HepG2 (cell line): ENCODE results near the gene CKM. TPM values are rescaled to one million over a fixed set of nuclear protein-coding genes. Genes with fewer than 3 reads are reported as not detected.
A peak's percentile ranks its signal among the peaks of the same experiment; 100 is the strongest.

Experiments
- ARNT ChIP-seq: fragments of 450-650 bp; IDR thresholded peaks from 2 replicates; pipeline ENCODE4 v1.6.1; 2017
- E2F5 ChIP-seq: sonication (generic); formaldehyde crosslinking; conservative IDR thresholded peaks from 2 replicates; pipeline ENCODE4 v1.4.0; 2020; ENCODE audit warnings: missing genetic modification reagents
- ETV5 ChIP-seq: IDR thresholded peaks from 2 replicates; pipeline ENCODE4 v1.6.1; 2018; ENCODE audit warnings: missing biosample characterization, missing genetic modification reagents, inconsistent platforms, borderline replicate concordance
- FOXC1 ChIP-seq: sonication (generic); formaldehyde crosslinking; IDR thresholded peaks from 2 replicates; pipeline ENCODE4 v1.8.0; 2022; ENCODE audit warnings: mild to moderate bottlenecking, missing genetic modification reagents, borderline replicate concordance
- GATA4 ChIP-seq: sonication (generic); IDR thresholded peaks from 2 replicates; pipeline ENCODE4 v1.6.1; 2016; ENCODE audit warnings: antibody characterized with exemption, low read depth, borderline replicate concordance
- HDAC1 ChIP-seq: sonication (generic); formaldehyde crosslinking; IDR thresholded peaks from 2 replicates; pipeline ENCODE4 v1.5.1; 2020; ENCODE audit warnings: mild to moderate bottlenecking, missing genetic modification reagents
- IRF9 ChIP-seq: sonication (generic); formaldehyde crosslinking; IDR thresholded peaks from 2 replicates; pipeline ENCODE4 v1.8.0; 2022; ENCODE audit warnings: missing genetic modification reagents, mild to moderate bottlenecking, borderline replicate concordance
- NBN ChIP-seq: fragments of 450-650 bp; conservative IDR thresholded peaks from 2 replicates; pipeline ENCODE4 v1.6.1; 2017
- RCOR2 ChIP-seq: IDR thresholded peaks from 2 replicates; pipeline ENCODE4 v1.6.1; 2016; ENCODE audit warnings: missing biosample characterization, missing genetic modification reagents
- SETDB1 ChIP-seq: sonication (generic); formaldehyde crosslinking; IDR thresholded peaks from 2 replicates; pipeline ENCODE4 v1.5.1; 2020; ENCODE audit warnings: missing genetic modification reagents, mild to moderate bottlenecking, borderline replicate concordance
- SOX6 ChIP-seq, 2 experiments: fragments of 450-650 bp in 1 of 2; sonication (generic) in 1 of 2; formaldehyde crosslinking in 1 of 2; IDR thresholded peaks; 2 replicates each; pipeline versions ENCODE4 v1.4.0 to v1.6.1; 2017 to 2020; ENCODE audit warnings: antibody characterized with exemption in 1 of 2, mild to moderate bottlenecking in 1 of 2, missing genetic modification reagents in 1 of 2
- SP4 ChIP-seq: sonication (generic); formaldehyde crosslinking; IDR thresholded peaks from 2 replicates; pipeline ENCODE4 v1.8.1; 2023; ENCODE audit warnings: mild to moderate bottlenecking, missing genetic modification reagents
- SP5 ChIP-seq: IDR thresholded peaks from 2 replicates; pipeline ENCODE4 v1.6.1; 2016; ENCODE audit warnings: low read depth, borderline replicate concordance
- SPEN ChIP-seq: sonication (generic); formaldehyde crosslinking; IDR thresholded peaks from 2 replicates; pipeline ENCODE4 v1.5.1; 2020; ENCODE audit warnings: low read depth, mild to moderate bottlenecking, missing genetic modification reagents
- THAP7 ChIP-seq: sonication (generic); formaldehyde crosslinking; IDR thresholded peaks from 2 replicates; pipeline ENCODE4 v1.8.1; 2023; ENCODE audit warnings: mild to moderate bottlenecking, missing genetic modification reagents
- ZNF138 ChIP-seq: sonication (generic); formaldehyde crosslinking; IDR thresholded peaks from 2 replicates; pipeline ENCODE4 v1.5.0; 2020; ENCODE audit warnings: mild to moderate bottlenecking, low read depth, missing genetic modification reagents
- ZNF251 ChIP-seq: sonication (generic); formaldehyde crosslinking; IDR thresholded peaks from 2 replicates; pipeline ENCODE4 v1.9.0; 2021; ENCODE audit warnings: mild to moderate bottlenecking, missing genetic modification reagents
- ZNF331 ChIP-seq: sonication (generic); formaldehyde crosslinking; IDR thresholded peaks from 2 replicates; pipeline ENCODE4 v1.4.0; 2020; ENCODE audit warnings: missing genetic modification reagents
- ZNF430 ChIP-seq: sonication (generic); formaldehyde crosslinking; IDR thresholded peaks from 2 replicates; pipeline ENCODE4 v1.9.0; 2021; ENCODE audit warnings: mild to moderate bottlenecking, missing genetic modification reagents
- ZNF446 ChIP-seq: sonication (generic); formaldehyde crosslinking; IDR thresholded peaks from 2 replicates; pipeline ENCODE4 v1.5.0; 2020; ENCODE audit warnings: mild to moderate bottlenecking, missing genetic modification reagents
- ZSCAN25 ChIP-seq: sonication (generic); formaldehyde crosslinking; IDR thresholded peaks from 2 replicates; pipeline ENCODE4 v1.8.0; 2022; ENCODE audit warnings: mild to moderate bottlenecking, missing genetic modification reagents
- polyA plus RNA-seq, 8 experiments: library from polyadenylated mRNA; depleted of rRNA in 3 of 8; stranded (reverse) in 7 of 8; unstranded in 1 of 8; fragments of >200 nt; fragmentation: Illumina TruSeq in 4 of 8; extraction: Trizol in 4 of 8; gene quantifications; 2 replicates each; pipeline versions ENCODE4 v1.2.1 to v1.2.3, GENCODE V29; 2011 to 2016; ENCODE audit warnings: low read depth in 4 of 8, missing spikeins in 1 of 8, mixed read lengths in 1 of 8; ENCODE audit not compliant: insufficient read depth in 1 of 8
- total RNA-seq, 5 experiments: library from RNA; depleted of rRNA; stranded (reverse); fragments of >200 nt; fragmentation: Illumina TruSeq; extraction: Trizol; gene quantifications; 2 replicates each; pipeline ENCODE4 v1.2.3, GENCODE V29; 2016; ENCODE audit warnings: low read depth in 1 of 5
- TF ChIP-seq, protein P1 (sequence below): sonication (generic); formaldehyde crosslinking; IDR thresholded peaks from 2 replicates; pipeline ENCODE4 v1.4.0; 2020; ENCODE audit warnings: mild to moderate bottlenecking, missing genetic modification reagents
- TF ChIP-seq, protein P2 (sequence below): sonication (generic); formaldehyde crosslinking; IDR thresholded peaks from 2 replicates; pipeline ENCODE4 v1.5.1; 2020; ENCODE audit warnings: mild to moderate bottlenecking, missing genetic modification reagents, moderate library complexity
- TF ChIP-seq, protein P3 (sequence below): sonication (generic); formaldehyde crosslinking; IDR thresholded peaks from 2 replicates; pipeline ENCODE4 v1.8.0; 2022; ENCODE audit warnings: missing genetic modification reagents, low read depth, mild to moderate bottlenecking, borderline replicate concordance

Gene CKM
- total and polyA plus RNA-seq, 2 of the 13 experiments (the other 11 are each of a cell fraction or from before 2014, with no cell fraction given) = 0.54 to 0.80 TPM

DNA sequence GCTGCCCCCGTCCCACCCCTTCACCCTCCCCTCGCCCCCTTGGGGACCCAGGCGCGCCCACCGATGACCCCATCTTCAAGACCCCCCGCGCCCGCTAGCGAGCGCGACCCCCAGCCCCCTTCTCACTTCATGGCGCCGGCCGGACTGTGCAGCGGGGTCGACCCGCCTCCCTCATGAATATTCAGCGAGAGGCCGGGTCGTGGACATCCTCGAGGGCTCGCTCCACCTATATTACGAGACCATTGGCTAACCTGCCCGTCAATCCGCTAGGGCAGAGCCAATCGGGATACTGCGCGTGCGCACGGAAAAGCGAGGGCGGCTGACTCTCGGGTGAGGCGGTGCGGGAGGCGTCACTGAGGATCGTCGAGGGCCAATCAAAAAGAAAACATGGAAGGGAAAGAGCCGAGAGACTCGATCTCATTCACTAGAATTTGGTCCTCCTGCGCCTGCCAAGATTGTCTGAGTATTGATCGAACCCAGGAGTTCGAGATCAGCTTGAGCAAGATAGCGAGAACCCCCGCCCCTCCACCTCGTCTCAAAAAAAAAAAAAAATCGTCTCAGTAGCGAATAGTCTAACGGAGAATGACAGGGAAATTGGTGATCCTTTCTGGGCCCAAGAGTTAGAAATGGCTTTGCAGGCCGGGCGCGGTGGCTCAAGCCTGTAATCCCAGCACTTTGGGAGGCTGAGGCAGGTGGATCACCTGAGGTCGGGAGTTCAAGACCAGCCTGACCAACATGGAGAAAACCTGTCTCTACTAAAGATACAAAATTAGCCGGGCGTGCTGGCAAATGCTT lies 47.9 kb upstream of the CKM start, which contains the start of gene ERCC2 (continued):
- no peak for TF ChIP-seq ZSCAN25 (CRISPR knock-in tag)
- TF ChIP-seq SPEN = peak; percentile 64; the same call in 1 of the 2 replicates
- TF ChIP-seq ZNF138 (CRISPR knock-in tag) = no peak
- TF ChIP-seq GATA4 = no peak
- TF ChIP-seq RCOR2 (CRISPR knock-in tag) = no peak
- no peak for TF ChIP-seq IRF9 (CRISPR knock-in tag)
- TF ChIP-seq SP5 (CRISPR knock-in tag) = no peak
- no peak for TF ChIP-seq ZNF251 (CRISPR knock-in tag)
- no peak for TF ChIP-seq ZNF331 (CRISPR knock-in tag)
- no peak for TF ChIP-seq FOXC1 (CRISPR knock-in tag)
- TF ChIP-seq ARNT = no peak
- no peak; the same call in 1 of the 2 replicates for TF ChIP-seq HDAC1
- TF ChIP-seq, protein P1, sequence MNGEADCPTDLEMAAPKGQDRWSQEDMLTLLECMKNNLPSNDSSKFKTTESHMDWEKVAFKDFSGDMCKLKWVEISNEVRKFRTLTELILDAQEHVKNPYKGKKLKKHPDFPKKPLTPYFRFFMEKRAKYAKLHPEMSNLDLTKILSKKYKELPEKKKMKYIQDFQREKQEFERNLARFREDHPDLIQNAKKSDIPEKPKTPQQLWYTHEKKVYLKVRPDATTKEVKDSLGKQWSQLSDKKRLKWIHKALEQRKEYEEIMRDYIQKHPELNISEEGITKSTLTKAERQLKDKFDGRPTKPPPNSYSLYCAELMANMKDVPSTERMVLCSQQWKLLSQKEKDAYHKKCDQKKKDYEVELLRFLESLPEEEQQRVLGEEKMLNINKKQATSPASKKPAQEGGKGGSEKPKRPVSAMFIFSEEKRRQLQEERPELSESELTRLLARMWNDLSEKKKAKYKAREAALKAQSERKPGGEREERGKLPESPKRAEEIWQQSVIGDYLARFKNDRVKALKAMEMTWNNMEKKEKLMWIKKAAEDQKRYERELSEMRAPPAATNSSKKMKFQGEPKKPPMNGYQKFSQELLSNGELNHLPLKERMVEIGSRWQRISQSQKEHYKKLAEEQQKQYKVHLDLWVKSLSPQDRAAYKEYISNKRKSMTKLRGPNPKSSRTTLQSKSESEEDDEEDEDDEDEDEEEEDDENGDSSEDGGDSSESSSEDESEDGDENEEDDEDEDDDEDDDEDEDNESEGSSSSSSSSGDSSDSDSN (CRISPR knock-in tag) = no peak
- 0 out of 2 replicates have a peak, but pooled peaks have one; percentile 33 for TF ChIP-seq ZNF430 (CRISPR knock-in tag)
- TF ChIP-seq SETDB1 = no peak
- TF ChIP-seq ZNF446 (CRISPR knock-in tag) = no peak
- no peak for TF ChIP-seq E2F5 (CRISPR knock-in tag)
- TF ChIP-seq THAP7 (CRISPR knock-in tag) = no peak
- TF ChIP-seq ETV5 (CRISPR knock-in tag) = no peak
- no peak for TF ChIP-seq NBN
- TF ChIP-seq, protein P2, sequence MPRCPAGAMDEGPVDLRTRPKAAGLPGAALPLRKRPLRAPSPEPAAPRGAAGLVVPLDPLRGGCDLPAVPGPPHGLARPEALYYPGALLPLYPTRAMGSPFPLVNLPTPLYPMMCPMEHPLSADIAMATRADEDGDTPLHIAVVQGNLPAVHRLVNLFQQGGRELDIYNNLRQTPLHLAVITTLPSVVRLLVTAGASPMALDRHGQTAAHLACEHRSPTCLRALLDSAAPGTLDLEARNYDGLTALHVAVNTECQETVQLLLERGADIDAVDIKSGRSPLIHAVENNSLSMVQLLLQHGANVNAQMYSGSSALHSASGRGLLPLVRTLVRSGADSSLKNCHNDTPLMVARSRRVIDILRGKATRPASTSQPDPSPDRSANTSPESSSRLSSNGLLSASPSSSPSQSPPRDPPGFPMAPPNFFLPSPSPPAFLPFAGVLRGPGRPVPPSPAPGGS (CRISPR knock-in tag) = no peak
- no peak for TF ChIP-seq SOX6 (IDR thresholded peaks at IDR 0.05)
- TF ChIP-seq SOX6 (CRISPR knock-in tag; IDR thresholded peaks at IDR 0.05) = no peak
- TF ChIP-seq, protein P3, sequence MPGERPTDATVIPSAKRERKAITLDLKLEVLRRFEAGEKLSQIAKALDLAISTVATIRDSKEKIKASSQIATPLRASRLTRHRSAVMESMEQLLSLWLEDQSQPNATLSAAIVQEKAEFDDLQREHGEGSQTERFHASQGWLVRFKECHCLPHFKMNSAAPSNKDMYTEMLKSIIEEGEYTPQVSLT (CRISPR knock-in tag) = no peak
- TF ChIP-seq SP4 (CRISPR knock-in tag) = peak; percentile 95
